ENCODE measurements around the gene F2R. TPM values are rescaled to one million over a fixed set of nuclear protein-coding genes. Genes with fewer than 3 reads are reported as not detected.

F2R gene
- total RNA-seq, 1 experiment from 2014 or later: 3.6 TPM

GRCh38 chr5:76718381-76718832, 2.5 kb downstream of the F2R start:
- H3K9me2 ChIP-seq (ENCODE audit: insufficient read depth): no peaks in the 10 kb centered on the region
- no TSS peak for BruUV-seq (replicated peaks)
- H3K27me3 ChIP-seq (ENCODE audit: insufficient read depth, low read depth): no peaks in the 10 kb centered on the region
- H3K4me3 ChIP-seq: no peak overlapping the region
- H3K9me3 ChIP-seq (ENCODE audit: insufficient read depth, low read depth): no peaks in the 10 kb centered on the region
- no peaks in the 10 kb centered on the region for H3K79me2 ChIP-seq (ENCODE audit: low read depth)
- H3K36me3 ChIP-seq (ENCODE audit: low read depth): no peaks in the 10 kb centered on the region
- DNase-seq: no peak
- no peaks in the 10 kb centered on the region for H4K20me1 ChIP-seq (ENCODE audit: insufficient read depth)
- no peak overlapping the region for H3K27ac ChIP-seq
- no peaks in the 10 kb centered on the region; the same call in 1 of the 2 replicates for H3K4me1 ChIP-seq (replicated peaks; ENCODE audit: insufficient read depth)
- TF ChIP-seq EZH2 (IDR thresholded peaks at IDR 0.05; ENCODE audit: low read depth) (no peak), CTCF (conservative IDR thresholded peaks at IDR 0.05) (no peak)
- intact Hi-C loops (cut with micrococcal nuclease; ENCODE audit: unreplicated experiment): loop anchor here (10.0 kb wide), 1 partner anchor 146 kb away; no protein-coding TSS in a partner anchor
- ChIA-PET CTCF (no interaction called here), POLR2A (ENCODE audit: unreplicated experiment) (no interaction called here)
- no peak overlapping the region for H3K4me2 ChIP-seq
- no peak overlapping the region for H2AFZ ChIP-seq
- no peaks in the 10 kb centered on the region for H3F3A ChIP-seq (ENCODE audit: insufficient read depth, low read depth)

- no peak overlapping the region for H3K27ac ChIP-seq
- no peaks in the 10 kb centered on the region for H3K79me2 ChIP-seq (ENCODE audit: low read depth)
These were observed 3.0 kb downstream of the F2R start for GRCh38 chr5:76718880-76719279.

GRCh38 chr5:76720988-76721569, 5.2 kb downstream of the F2R start:
- H3K36me3 ChIP-seq (ENCODE audit: low read depth): no peaks in the 10 kb centered on the region
- no peak overlapping the region for H3K27ac ChIP-seq
- H3K27me3 ChIP-seq (ENCODE audit: insufficient read depth, low read depth): no peaks in the 10 kb centered on the region
- no peaks in the 10 kb centered on the region for H3K9me3 ChIP-seq (ENCODE audit: insufficient read depth, low read depth)
- no peak overlapping the region for H3K4me2 ChIP-seq
- BruUV-seq (replicated peaks): no TSS peak
- no peaks in the 10 kb centered on the region for H4K20me1 ChIP-seq (ENCODE audit: insufficient read depth)
- ChIA-PET CTCF (no interaction called here), POLR2A (ENCODE audit: unreplicated experiment) (no interaction called here)
- no peaks in the 10 kb centered on the region; the same call in 1 of the 2 replicates for H3K4me1 ChIP-seq (replicated peaks; ENCODE audit: insufficient read depth)
- TF ChIP-seq EZH2 (IDR thresholded peaks at IDR 0.05; ENCODE audit: low read depth): no peak
- TF ChIP-seq CTCF (conservative IDR thresholded peaks at IDR 0.05): no peak
- H3F3A ChIP-seq (ENCODE audit: insufficient read depth, low read depth): no peaks in the 10 kb centered on the region
- intact Hi-C loops (cut with micrococcal nuclease; ENCODE audit: unreplicated experiment): no loop called here
- H3K4me3 ChIP-seq: no peak overlapping the region
- H3K9me2 ChIP-seq (ENCODE audit: insufficient read depth): no peaks in the 10 kb centered on the region
- no peak for DNase-seq
- no peak overlapping the region for H2AFZ ChIP-seq
- no peaks in the 10 kb centered on the region for H3K79me2 ChIP-seq (ENCODE audit: low read depth)

More at GRCh38 chr5:76718880-76719279, 3.0 kb downstream of the F2R start:
- no peak for DNase-seq
- no peaks in the 10 kb centered on the region for H3K27me3 ChIP-seq (ENCODE audit: insufficient read depth, low read depth)
- TF ChIP-seq CTCF (conservative IDR thresholded peaks at IDR 0.05) (no peak), EZH2 (IDR thresholded peaks at IDR 0.05; ENCODE audit: low read depth) (no peak)
- ChIA-PET CTCF (no interaction called here), POLR2A (ENCODE audit: unreplicated experiment) (no interaction called here)
- no peaks in the 10 kb centered on the region for H3K9me3 ChIP-seq (ENCODE audit: insufficient read depth, low read depth)
- H3F3A ChIP-seq (ENCODE audit: insufficient read depth, low read depth): no peaks in the 10 kb centered on the region
- H3K4me1 ChIP-seq (replicated peaks; ENCODE audit: insufficient read depth): no peaks in the 10 kb centered on the region; the same call in 1 of the 2 replicates
- H3K4me3 ChIP-seq: no peak overlapping the region
- H3K9me2 ChIP-seq (ENCODE audit: insufficient read depth): no peaks in the 10 kb centered on the region
- BruUV-seq (replicated peaks): no TSS peak
- H3K36me3 ChIP-seq (ENCODE audit: low read depth): no peaks in the 10 kb centered on the region
- no peaks in the 10 kb centered on the region for H4K20me1 ChIP-seq (ENCODE audit: insufficient read depth)
- H2AFZ ChIP-seq: no peak overlapping the region
- intact Hi-C loops (cut with micrococcal nuclease; ENCODE audit: unreplicated experiment): loop anchor here (10.0 kb wide), 1 partner anchor 146 kb away; no protein-coding TSS in a partner anchor
- H3K4me2 ChIP-seq: no peak overlapping the region

Data from PC-9 (cell line).